ENCODE measurements around the gene AMACR.

Gene AMACR

DNA sequence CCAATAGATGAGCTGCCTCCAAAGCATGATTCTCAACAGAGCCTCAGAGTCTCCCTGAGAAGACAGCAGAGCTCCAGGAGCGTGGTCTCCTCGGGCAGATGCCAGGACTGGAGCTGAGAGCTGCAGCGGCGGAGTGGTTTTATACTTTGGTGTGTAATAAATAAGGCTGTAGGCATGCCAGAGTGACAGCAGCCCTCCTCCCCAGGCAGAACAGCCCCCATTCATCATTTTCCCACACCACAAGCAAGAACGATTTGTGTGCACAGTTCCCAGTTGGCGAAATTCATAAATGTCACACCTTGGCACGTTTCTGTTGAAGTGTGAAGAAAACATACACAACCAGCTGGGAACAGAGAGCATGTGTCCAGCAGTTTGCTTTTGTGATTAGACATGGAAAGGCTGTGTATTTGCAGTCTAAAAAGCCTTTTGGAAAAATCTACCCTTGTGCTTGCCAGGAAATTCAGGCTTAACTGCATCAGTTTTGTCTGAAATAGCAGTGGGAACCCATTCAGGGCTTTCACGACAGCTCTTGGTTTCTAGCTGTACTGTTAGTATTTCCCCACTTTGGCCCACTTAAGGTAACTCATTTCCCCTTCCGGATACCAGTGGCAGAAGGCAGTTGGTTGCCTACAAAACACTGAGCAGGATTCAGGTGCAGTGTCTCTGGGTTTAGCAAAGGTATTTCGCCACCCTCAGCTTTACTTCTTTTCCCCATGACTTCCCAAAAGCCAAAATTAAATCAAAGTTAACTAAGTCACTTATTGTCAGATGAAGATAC is 35.4 kb upstream of the AMACR start, which contains the start of gene C1QTNF3:
C1QTNF3 (minus strand) TSS at position 115 of the 778 bp plus-strand sequence; CDS start at position 27, 88 bp downstream.
- ChIA-PET CTCF (no interaction called here), POLR2A (no interaction called here)
- TF ChIP-seq FOXK2 (IDR thresholded peaks at IDR 0.05): no peak
- TF ChIP-seq L3MBTL2 (conservative IDR thresholded peaks at IDR 0.05): no peak
- TF ChIP-seq ARNT (IDR thresholded peaks at IDR 0.05): no peak
- TF ChIP-seq NFRKB (IDR thresholded peaks at IDR 0.05): no peak
- no peak for TF ChIP-seq SUZ12 (IDR thresholded peaks at IDR 0.05)
- no peak for TF ChIP-seq TARDBP (IDR thresholded peaks at IDR 0.05)
- TF ChIP-seq, protein P1, sequence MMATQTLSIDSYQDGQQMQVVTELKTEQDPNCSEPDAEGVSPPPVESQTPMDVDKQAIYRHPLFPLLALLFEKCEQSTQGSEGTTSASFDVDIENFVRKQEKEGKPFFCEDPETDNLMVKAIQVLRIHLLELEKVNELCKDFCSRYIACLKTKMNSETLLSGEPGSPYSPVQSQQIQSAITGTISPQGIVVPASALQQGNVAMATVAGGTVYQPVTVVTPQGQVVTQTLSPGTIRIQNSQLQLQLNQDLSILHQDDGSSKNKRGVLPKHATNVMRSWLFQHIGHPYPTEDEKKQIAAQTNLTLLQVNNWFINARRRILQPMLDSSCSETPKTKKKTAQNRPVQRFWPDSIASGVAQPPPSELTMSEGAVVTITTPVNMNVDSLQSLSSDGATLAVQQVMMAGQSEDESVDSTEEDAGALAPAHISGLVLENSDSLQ (IDR thresholded peaks at IDR 0.05): no peak
- TF ChIP-seq ZNF384 (IDR thresholded peaks at IDR 0.05): no peak
- no peak for TF ChIP-seq ELF4 (IDR thresholded peaks at IDR 0.05)
- no peak for TF ChIP-seq FOXA1 (IDR thresholded peaks at IDR 0.05)
- no peak for TF ChIP-seq CTBP1 (IDR thresholded peaks at IDR 0.05; ENCODE audit: borderline replicate concordance)
- no peak for TF ChIP-seq FOXM1 (IDR thresholded peaks at IDR 0.05; ENCODE audit: borderline replicate concordance)
- TF ChIP-seq BHLHE40 (IDR thresholded peaks at IDR 0.05; ENCODE audit: borderline replicate concordance): no peak
- no peak for DNase-seq (ENCODE audit: extremely low spot score)

DNA sequence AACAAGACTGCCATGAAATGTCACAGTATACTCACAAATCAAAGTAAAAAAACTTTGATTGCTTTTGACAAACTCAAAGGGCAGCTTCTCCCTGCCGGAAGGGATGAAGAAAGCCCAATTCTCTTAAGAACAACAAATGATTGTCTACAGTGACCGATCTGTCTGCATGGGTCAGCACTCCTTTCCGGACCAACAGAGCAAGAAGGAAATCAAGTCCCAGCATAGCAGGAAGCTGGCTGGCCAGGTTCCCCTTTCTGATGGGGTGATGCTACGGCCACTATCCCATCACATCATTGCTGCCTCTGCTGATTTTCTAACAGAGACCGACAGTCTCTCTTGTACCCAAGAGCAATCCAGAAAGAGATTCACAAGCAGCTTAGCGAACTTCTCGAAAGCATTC is 34.5 kb upstream of the AMACR start:
- POLR2A ChIA-PET: no interaction called here
- TF ChIP-seq L3MBTL2 (conservative IDR thresholded peaks at IDR 0.05) (no peak), ELF4 (IDR thresholded peaks at IDR 0.05) (no peak), NFRKB (IDR thresholded peaks at IDR 0.05) (no peak), HDGF (IDR thresholded peaks at IDR 0.05; ENCODE audit: borderline replicate concordance) (no peak), CTBP1 (IDR thresholded peaks at IDR 0.05; ENCODE audit: borderline replicate concordance) (no peak), TARDBP (IDR thresholded peaks at IDR 0.05) (no peak), ARNT (IDR thresholded peaks at IDR 0.05) (no peak)
- TF ChIP-seq, protein P1 (IDR thresholded peaks at IDR 0.05): no peak
- CTCF ChIA-PET: no interaction called here
- no peak for DNase-seq (ENCODE audit: extremely low spot score)

DNA sequence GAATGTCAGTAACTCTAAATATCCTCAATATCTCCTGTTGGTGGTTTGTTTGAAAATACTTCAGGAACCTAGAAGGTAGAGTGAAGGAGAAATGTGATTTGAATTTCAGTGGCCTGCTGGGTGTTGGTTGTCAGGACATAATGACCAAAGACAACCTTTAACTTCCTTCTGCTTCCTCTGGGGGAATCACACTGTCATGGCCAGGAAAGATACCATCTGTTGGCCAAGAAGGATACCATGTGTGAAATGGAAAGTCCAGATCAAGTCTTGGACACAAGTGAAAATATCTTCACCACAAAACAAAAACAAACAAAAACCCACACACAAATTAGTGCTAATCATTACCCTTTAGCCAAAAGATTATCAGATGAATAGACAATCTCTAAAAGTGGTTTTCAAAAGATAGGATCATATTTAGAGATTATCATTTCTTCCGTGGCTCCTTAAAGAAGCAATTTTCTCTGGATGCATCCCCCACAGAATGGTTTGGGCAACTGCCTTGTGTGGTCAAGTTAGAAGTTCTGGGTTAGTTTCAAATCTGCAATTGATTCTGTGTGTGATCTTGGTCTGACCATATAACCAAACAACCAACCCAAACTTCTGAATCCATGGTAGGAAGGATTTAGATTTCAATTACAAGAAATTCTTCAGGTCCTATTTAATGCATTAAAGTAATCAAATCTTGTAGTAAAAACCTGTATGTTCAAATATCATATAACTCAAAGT is 33.6 kb upstream of the AMACR start:
- DNase-seq (ENCODE audit: extremely low spot score): no peak
- ChIA-PET POLR2A (no interaction called here), CTCF (no interaction called here)
- no peak for TF ChIP-seq FOXK2 (IDR thresholded peaks at IDR 0.05)
- TF ChIP-seq LEF1 (IDR thresholded peaks at IDR 0.05; ENCODE audit: borderline replicate concordance): no peak
- no peak for TF ChIP-seq CTBP1 (IDR thresholded peaks at IDR 0.05; ENCODE audit: borderline replicate concordance)
- TF ChIP-seq ARNT (IDR thresholded peaks at IDR 0.05): no peak
- TF ChIP-seq FOXA1 (IDR thresholded peaks at IDR 0.05): no peak
- TF ChIP-seq ELF4 (IDR thresholded peaks at IDR 0.05): no peak
- TF ChIP-seq TARDBP (IDR thresholded peaks at IDR 0.05): no peak
- TF ChIP-seq BHLHE40 (IDR thresholded peaks at IDR 0.05; ENCODE audit: borderline replicate concordance): no peak
- TF ChIP-seq, protein P1 (IDR thresholded peaks at IDR 0.05): no peak
- no peak for TF ChIP-seq HDGF (IDR thresholded peaks at IDR 0.05; ENCODE audit: borderline replicate concordance)
- no peak for TF ChIP-seq SUZ12 (IDR thresholded peaks at IDR 0.05)
- TF ChIP-seq FOXM1 (IDR thresholded peaks at IDR 0.05; ENCODE audit: borderline replicate concordance): no peak

DNA sequence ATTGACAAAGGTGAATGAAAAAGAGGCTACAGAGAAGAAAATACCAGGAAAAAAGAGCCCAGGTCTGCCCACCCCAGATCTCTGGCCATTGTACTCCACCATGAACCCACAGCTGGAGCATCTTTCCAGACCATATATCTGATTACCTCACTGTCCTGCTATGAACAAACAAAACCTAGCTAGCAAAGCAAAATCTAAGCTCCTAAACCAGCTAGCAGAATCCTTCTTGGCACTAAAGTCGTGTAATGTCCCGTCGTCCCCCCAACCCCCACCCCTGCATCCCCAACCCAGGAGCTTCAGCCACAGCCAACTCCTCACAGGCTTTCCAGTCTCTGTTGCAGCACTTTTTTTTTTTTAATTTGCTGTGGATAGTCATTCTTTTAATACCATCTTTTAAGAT is 32.6 kb upstream of the AMACR start:
- ChIA-PET CTCF (interaction anchor here (0.6 kb wide), 1 partner anchor 618 kb away, joined by 5 read pairs; no protein-coding TSS in a partner anchor), POLR2A (no interaction called here)
- TF ChIP-seq, protein P1 (IDR thresholded peaks at IDR 0.05): no peak
- TF ChIP-seq LEF1 (IDR thresholded peaks at IDR 0.05; ENCODE audit: borderline replicate concordance) (no peak), TARDBP (IDR thresholded peaks at IDR 0.05) (no peak), HDGF (IDR thresholded peaks at IDR 0.05; ENCODE audit: borderline replicate concordance) (no peak), FOXM1 (IDR thresholded peaks at IDR 0.05; ENCODE audit: borderline replicate concordance) (no peak), ELF4 (IDR thresholded peaks at IDR 0.05) (no peak), SP1 (IDR thresholded peaks at IDR 0.05) (no peak)
- DNase-seq (ENCODE audit: extremely low spot score): no peak

DNA sequence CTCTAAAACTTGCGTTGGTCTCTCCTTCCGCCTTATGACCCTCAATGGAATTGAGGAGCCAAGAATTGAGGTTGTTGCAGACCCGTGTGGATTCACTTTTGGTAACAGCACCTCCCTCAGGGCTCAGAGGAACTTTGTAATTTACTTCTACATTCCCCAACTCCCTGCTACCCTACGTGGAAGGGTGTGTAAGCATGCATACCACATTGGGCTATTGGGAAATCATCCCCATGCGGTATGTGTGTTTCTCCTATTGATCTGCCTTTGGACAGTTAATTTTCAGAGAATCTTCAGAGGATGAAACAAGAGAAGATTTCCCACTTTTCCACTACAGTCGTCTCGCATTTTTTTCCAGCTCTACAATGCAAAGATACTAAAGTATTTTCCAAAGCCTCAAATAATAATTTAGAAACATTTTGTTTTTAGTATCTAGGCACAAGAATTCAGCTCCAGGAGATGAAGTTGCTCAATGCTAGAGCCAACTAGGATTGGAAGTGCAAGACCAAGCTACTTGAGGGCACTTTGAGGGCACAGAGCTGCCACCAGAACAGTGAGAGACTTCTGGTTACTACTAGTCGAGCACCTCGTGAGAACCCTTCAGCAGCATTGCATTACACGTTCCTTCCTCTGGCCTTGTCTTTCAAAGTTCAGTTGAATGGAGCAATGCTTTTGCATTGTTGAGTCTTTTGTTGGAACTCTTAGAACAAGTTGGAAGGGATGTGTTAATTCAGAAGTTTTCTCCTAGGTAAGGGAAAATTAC is 31.7 kb upstream of the AMACR start:
- POLR2A ChIA-PET: no interaction called here

More for the DNA sequence above, 31.7 kb upstream of the AMACR start:
- CTCF ChIA-PET: no interaction called here
- no peak for TF ChIP-seq FOXK2 (IDR thresholded peaks at IDR 0.05)
- no peak for TF ChIP-seq HDGF (IDR thresholded peaks at IDR 0.05; ENCODE audit: borderline replicate concordance)
- TF ChIP-seq FOXM1 (IDR thresholded peaks at IDR 0.05; ENCODE audit: borderline replicate concordance): no peak
- TF ChIP-seq L3MBTL2 (conservative IDR thresholded peaks at IDR 0.05): no peak
- no peak for DNase-seq (ENCODE audit: extremely low spot score)
